A549 (cell line): ENCODE results near the gene VGF. TPM values are rescaled to one million over a fixed set of nuclear protein-coding genes. Genes with fewer than 3 reads are reported as not detected.

ENCODE experiments used
- ATAC-seq, 2 experiments: fragments of 200-7000 bp in 1 of 2; fragments of >200 bp in 1 of 2; cut with Nextera tagmentation in 1 of 2; cut with Tn5 transposase in 1 of 2; 3 replicates each; pipeline versions ENCODE4 v1.8.0 to v1.9.1; 2018 to 2020; ENCODE audit warnings: mild to moderate bottlenecking in 1 of 2, moderate library complexity in 1 of 2
- CTCF ChIA-PET: fragments of 300-600 bp; sonication (Branson Sonifier 250); formaldehyde crosslinking; extraction: SDS; loops from one replicate; lab custom pipeline; 2021; ENCODE audit warnings: antibody characterized with exemption, inconsistent platforms; lab: Yijun Ruan, JAX
- POLR2A ChIA-PET: fragments of 350-600 bp; formaldehyde crosslinking; extraction: SDS; loops from one replicate; lab custom pipeline; 2021; ENCODE audit warnings: antibody characterized with exemption, inconsistent platforms; lab: Yijun Ruan, JAX
- DNase-seq, 2 experiments: peaks; one replicate each; pipeline versions ENCODE4 v3.0.0 to v3.0.0-alpha.2; 2011 to 2016; ENCODE audit warnings: low read depth in 1 of 2, low spot score in 1 of 2
- FAIRE-seq: peaks from 2 replicates; lab custom pipeline; 2011; peaks lifted over from hg19 to GRCh38; lab: Jason Lieb, UNC
- H3K27ac ChIP-seq, 2 experiments: fragments of >200 bp; sonication (Bioruptor Twin); formaldehyde crosslinking; 3 replicates each; pipeline ENCODE4 v1.5.1; 2016 to 2017
- H3K4me1 ChIP-seq: fragments of >200 bp; sonication (Bioruptor Twin); formaldehyde crosslinking; 3 replicates; pipeline ENCODE4 v1.6.1; 2016
- H3K4me2 ChIP-seq: fragments of >200 bp; sonication (Bioruptor Twin); formaldehyde crosslinking; 3 replicates; pipeline ENCODE4 v1.6.1; 2016
- H3K4me3 ChIP-seq: fragments of >200 bp; sonication (Bioruptor Twin); formaldehyde crosslinking; 3 replicates; pipeline ENCODE4 v1.5.1; 2016
- H3K9me3 ChIP-seq: fragments of >200 bp; sonication (Bioruptor Twin); formaldehyde crosslinking; 3 replicates; pipeline ENCODE4 v1.6.1; 2016
- CEBPB ChIP-seq, 2 experiments: fragments of >200 bp in 1 of 2; sonication (Bioruptor Twin) in 1 of 2; formaldehyde crosslinking in 1 of 2; IDR thresholded peaks; 2 replicates each; pipeline ENCODE4 v1.6.1; 2012 to 2016
- EHMT2 ChIP-seq: fragments of 200-600 bp; sonication (generic); IDR thresholded peaks from 2 replicates; pipeline ENCODE4 v1.6.1; 2016; ENCODE audit warnings: antibody characterized with exemption, low read depth, mild to moderate bottlenecking, moderate library complexity
- GATA3 ChIP-seq: IDR thresholded peaks from 2 replicates; pipeline ENCODE4 v1.6.1; 2012; ENCODE audit warnings: borderline replicate concordance
- HES2 ChIP-seq: fragments of >200 bp; sonication (Bioruptor Twin); formaldehyde crosslinking; IDR thresholded peaks from 2 replicates; pipeline ENCODE4 v1.6.1; 2016
- HOXA7 ChIP-seq: fragments of 250-450 bp; sonication (Bioruptor Pico); IDR thresholded peaks from 2 replicates; pipeline ENCODE4 v1.5.0; 2020; ENCODE audit warnings: mild to moderate bottlenecking, moderate library complexity
- HOXB13 ChIP-seq: fragments of 250-450 bp; sonication (Bioruptor Pico); IDR thresholded peaks from 2 replicates; pipeline ENCODE4 v1.5.0; 2020; ENCODE audit warnings: low read depth, mild to moderate bottlenecking, moderate library complexity
- HOXB5 ChIP-seq: fragments of 250-450 bp; sonication (Bioruptor Pico); IDR thresholded peaks from 2 replicates; pipeline ENCODE4 v1.5.0; 2020; ENCODE audit warnings: mild to moderate bottlenecking, moderate library complexity
- JUNB ChIP-seq: fragments of >200 bp; sonication (Bioruptor Twin); formaldehyde crosslinking; IDR thresholded peaks from 2 replicates; pipeline ENCODE4 v1.6.1; 2016
- KDM1A ChIP-seq: fragments of 200-600 bp; sonication (generic); IDR thresholded peaks from 2 replicates; pipeline ENCODE4 v1.6.1; 2016; ENCODE audit warnings: low read depth, mild to moderate bottlenecking
- KDM5A ChIP-seq: fragments of 200-600 bp; sonication (generic); IDR thresholded peaks from 2 replicates; pipeline ENCODE4 v1.6.1; 2016; ENCODE audit warnings: antibody characterized with exemption, mild to moderate bottlenecking
- MYC ChIP-seq: IDR thresholded peaks from 2 replicates; pipeline ENCODE4 v1.6.1; 2012; ENCODE audit warnings: mild to moderate bottlenecking, inconsistent platforms, low read length, improper control_type of control experiment, borderline replicate concordance
- NFE2L2 ChIP-seq: fragments of 150-350 bp; conservative IDR thresholded peaks from 2 replicates; pipeline ENCODE4 v1.6.1; 2014; ENCODE audit warnings: low read length
- PBX3 ChIP-seq: IDR thresholded peaks from 2 replicates; pipeline ENCODE4 v1.6.1; 2012
- POLR2A ChIP-seq: IDR thresholded peaks from 2 replicates; pipeline ENCODE4 v1.6.1; 2012; ENCODE audit warnings: mild to moderate bottlenecking, low read length
- RARB ChIP-seq: fragments of 250-450 bp; sonication (Bioruptor Pico); IDR thresholded peaks from 2 replicates; pipeline ENCODE4 v1.8.0; 2021; ENCODE audit warnings: mild to moderate bottlenecking, moderate library complexity
- REST ChIP-seq: fragments of 200-600 bp; sonication (generic); IDR thresholded peaks from 2 replicates; pipeline ENCODE4 v1.6.1; 2016; ENCODE audit warnings: antibody characterized with exemption, mild to moderate bottlenecking, moderate library complexity
- RNF2 ChIP-seq: fragments of 200-600 bp; sonication (generic); IDR thresholded peaks from 2 replicates; pipeline ENCODE4 v1.6.1; 2016; ENCODE audit warnings: low read depth, mild to moderate bottlenecking, antibody characterized with exemption, moderate library complexity, borderline replicate concordance
- SMC3 ChIP-seq: fragments of >200 bp; sonication (Bioruptor Twin); formaldehyde crosslinking; IDR thresholded peaks from 3 replicates; pipeline ENCODE4 v1.6.1; 2018; ENCODE audit warnings: inconsistent platforms
- SREBF2 ChIP-seq: fragments of 450-650 bp; IDR thresholded peaks from 2 replicates; pipeline ENCODE4 v1.6.1; 2014; ENCODE audit warnings: mild to moderate bottlenecking, moderate library complexity
- TFCP2L1 ChIP-seq: fragments of 250-450 bp; sonication (Bioruptor Pico); IDR thresholded peaks from 2 replicates; pipeline ENCODE4 v1.5.0; 2021; ENCODE audit warnings: mild to moderate bottlenecking
- TP53 ChIP-seq: fragments of 250-450 bp; sonication (Bioruptor Pico); IDR thresholded peaks from 2 replicates; pipeline ENCODE4 v1.5.0; 2021; ENCODE audit warnings: mild to moderate bottlenecking, moderate library complexity
- ZC3H11A ChIP-seq: fragments of 450-650 bp; IDR thresholded peaks from 2 replicates; pipeline ENCODE4 v1.6.1; 2014; ENCODE audit warnings: antibody characterized with exemption, mild to moderate bottlenecking
- ZFP36 ChIP-seq: fragments of 450-650 bp; IDR thresholded peaks from 2 replicates; pipeline ENCODE4 v1.6.1; 2014; ENCODE audit warnings: borderline replicate concordance; ENCODE audit not compliant: partially characterized antibody
- ZNF302 ChIP-seq: fragments of 250-450 bp; sonication (Bioruptor Pico); IDR thresholded peaks from 2 replicates; pipeline ENCODE4 v1.9.0; 2021; ENCODE audit warnings: inconsistent platforms, mild to moderate bottlenecking, moderate library complexity
- ZSCAN20 ChIP-seq: fragments of 250-450 bp; sonication (Bioruptor Pico); IDR thresholded peaks from 2 replicates; pipeline ENCODE4 v1.8.0; 2022; ENCODE audit warnings: mild to moderate bottlenecking, moderate library complexity
- WGBS: methylation state at CpG from one replicate; pipeline ENCODE4 v1.1.6; 2017; ENCODE audit errors: missing lambda C conversion rate; 5-methylcytosine and 5-hydroxymethylcytosine counted together
- polyA plus RNA-seq, 4 experiments: library from polyadenylated mRNA; depleted of rRNA in 3 of 4; stranded (reverse); fragments of >200 nt; fragmentation: RNase III in 1 of 4; extraction: RNeasy Plus Mini Kit Qiagen cat#74134 plus additional on column Dnase treatment in 1 of 4; gene quantifications; 2 replicates in 3 of 4; 3 replicates in 1 of 4; pipeline ENCODE4 v1.2.3, GENCODE V29; 2011 to 2017

Gene VGF
- polyA plus RNA-seq, 2 of the 4 experiments (the other 2 are of a cell fraction): 0.16 to 2.7 TPM

- TF ChIP-seq HOXB5 (CRISPR knock-in tag): no peak
Measured at GRCh38 chr7:101210143-101210542, 44.8 kb upstream of the VGF start (continued).

DNA sequence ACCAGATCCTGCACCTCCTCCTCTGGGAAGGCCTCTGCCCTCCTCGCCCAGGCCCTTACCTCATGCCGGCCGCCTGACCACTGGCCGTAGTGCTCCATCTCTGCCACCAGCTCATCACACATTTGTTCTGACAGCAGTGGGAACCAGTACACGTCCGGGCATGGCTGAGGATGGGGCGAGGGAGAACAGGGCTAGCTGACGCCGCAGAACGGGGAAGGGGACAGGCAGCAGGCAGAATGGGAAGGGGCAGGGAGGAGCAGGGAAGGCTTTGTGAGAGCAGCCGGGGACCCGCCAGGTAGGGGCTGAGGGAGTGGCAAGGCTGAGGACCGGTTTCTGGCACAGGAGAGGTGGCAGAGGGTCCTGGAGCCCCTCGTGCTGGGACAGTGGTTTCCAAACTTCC lies 43.4 kb upstream of the VGF start:
- FAIRE-seq: no peak

GRCh38 chr7:101207459-101207858 lies 42.1 kb upstream of the VGF start:
- FAIRE-seq (no peak), DNase-seq (no peak), ATAC-seq (no peak)
- H3K9me3 ChIP-seq: no peaks in the 10 kb centered on the region
- H3K4me3 ChIP-seq: no peak overlapping the region
- ChIA-PET POLR2A (interaction anchor here (1.1 kb wide), 1 partner anchor 10 kb away, joined by 3 read pairs; the partner anchor contains the start of gene PLOD3), CTCF (interaction anchor here (1.1 to 10.4 kb wide), 5 partner anchors 10 to 467 kb away, joined by 3 to 93 read pairs (median 7); partner anchors contain the start of genes PLOD3 and ZNHIT1)
- no peak overlapping the region for H3K27ac ChIP-seq
- no peaks in the 10 kb centered on the region for H3K4me1 ChIP-seq
- 94% methylated on average over 16 of the region's 17 CpGs for WGBS
- TF ChIP-seq JUNB: no peak
- TF ChIP-seq POLR2A: no peak
- TF ChIP-seq ZNF302 (CRISPR knock-in tag): no peak
- TF ChIP-seq KDM1A: no peak
- no peak for TF ChIP-seq HES2
- TF ChIP-seq NFE2L2: no peak
- no peak for TF ChIP-seq HOXB13
- no peak for TF ChIP-seq CEBPB (IDR thresholded peaks at IDR 0.05)
- no peak for TF ChIP-seq SREBF2
- TF ChIP-seq ZC3H11A: no peak
- TF ChIP-seq MYC: no peak
- TF ChIP-seq PBX3: no peak
- H3K4me2 ChIP-seq: no peak overlapping the region

More for the DNA sequence above, 43.4 kb upstream of the VGF start:
- no peak for TF ChIP-seq EHMT2
- TF ChIP-seq KDM1A: no peak
- TF ChIP-seq RARB (CRISPR knock-in tag): no peak
- TF ChIP-seq HOXA7 (CRISPR knock-in tag): no peak
- TF ChIP-seq ZNF302 (CRISPR knock-in tag): no peak
- no peak for TF ChIP-seq TP53 (CRISPR knock-in tag)
- no peak for TF ChIP-seq ZFP36
- no peak for TF ChIP-seq RNF2
- no peak for TF ChIP-seq REST
- no peak for TF ChIP-seq SMC3
- TF ChIP-seq KDM5A: no peak
- TF ChIP-seq GATA3: no peak
- no peak for TF ChIP-seq TFCP2L1 (CRISPR knock-in tag)
- no peak for TF ChIP-seq ZSCAN20 (CRISPR knock-in tag)
- ChIA-PET CTCF (interaction anchor here (0.7 to 10.4 kb wide), 4 partner anchors 15 to 64 kb away, joined by 3 to 93 read pairs (median 4); no protein-coding TSS in a partner anchor), POLR2A (no interaction called here)
- WGBS: 95% methylated on average over 14 of the region's 14 CpGs
- no peak for DNase-seq
- Histone ChIP-seq H3K4me1 (no peaks in the 10 kb centered on the region), H3K9me3 (no peaks in the 10 kb centered on the region), H3K4me2 (no peak overlapping the region), H3K4me3 (no peak overlapping the region), H3K27ac (no peak overlapping the region)
- ATAC-seq: no peak
